GM21619 (cell line): Measurements from ENCODE around the gene THAP5.

Experiments used
- ATAC-seq: cut with Tn5 transposase; IDR thresholded peaks from one replicate; pipeline ENCODE4 v1.9.1; 2021; ENCODE audit not compliant: unreplicated experiment

THAP5 gene

DNA sequence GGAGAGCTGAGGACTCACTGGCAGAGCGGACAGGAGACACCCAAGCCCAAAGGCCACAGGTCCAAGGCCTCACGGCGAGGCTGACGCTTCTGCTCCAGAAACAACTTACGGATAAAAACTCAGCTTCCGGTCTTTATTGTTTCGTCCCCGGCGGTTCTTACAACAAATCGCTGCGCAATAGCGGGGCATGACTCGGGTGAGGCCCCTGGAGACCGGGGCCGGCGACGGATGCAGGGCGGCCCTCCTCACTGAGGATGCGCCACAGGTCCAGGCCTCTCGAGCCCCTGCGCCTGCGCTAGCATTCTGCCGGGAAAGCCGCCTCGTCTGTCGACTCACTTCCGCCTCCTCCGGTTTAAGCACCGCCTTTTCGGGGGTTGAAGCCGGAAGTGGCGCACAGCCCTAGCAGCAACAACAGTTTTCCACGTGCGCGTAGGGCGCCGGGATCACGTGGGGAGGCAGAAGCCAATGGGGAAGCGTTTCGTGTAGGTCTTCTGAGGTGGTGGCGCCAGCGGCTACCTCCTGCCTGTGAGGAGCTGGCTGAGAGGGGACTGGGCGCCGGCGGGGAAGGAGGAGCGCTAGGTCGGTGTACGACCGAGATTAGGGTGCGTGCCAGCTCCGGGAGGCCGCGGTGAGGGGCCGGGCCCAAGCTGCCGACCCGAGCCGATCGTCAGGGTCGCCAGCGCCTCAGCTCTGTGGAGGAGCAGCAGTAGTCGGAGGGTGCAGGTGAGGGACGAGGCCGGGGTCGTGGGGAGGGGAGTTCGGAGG, at the start of gene THAP5, which contains the start of gene DNAJB9:
THAP5 (minus strand) TSS at position 326 of the 765 bp plus-strand sequence; CDS start at position 189, 137 bp downstream.
DNAJB9 (plus strand) TSS at position 494 of the 765 bp plus-strand sequence. CDS start 1,853 bp downstream, outside the sequence.
- peak; percentile 90 for ATAC-seq

GRCh38 chr7:108618056-108618455, 48.5 kb upstream of the THAP5 start:
- ATAC-seq = no peak

GRCh38 chr7:108614896-108615295, 45.4 kb upstream of the THAP5 start:
- ATAC-seq = no peak

DNA sequence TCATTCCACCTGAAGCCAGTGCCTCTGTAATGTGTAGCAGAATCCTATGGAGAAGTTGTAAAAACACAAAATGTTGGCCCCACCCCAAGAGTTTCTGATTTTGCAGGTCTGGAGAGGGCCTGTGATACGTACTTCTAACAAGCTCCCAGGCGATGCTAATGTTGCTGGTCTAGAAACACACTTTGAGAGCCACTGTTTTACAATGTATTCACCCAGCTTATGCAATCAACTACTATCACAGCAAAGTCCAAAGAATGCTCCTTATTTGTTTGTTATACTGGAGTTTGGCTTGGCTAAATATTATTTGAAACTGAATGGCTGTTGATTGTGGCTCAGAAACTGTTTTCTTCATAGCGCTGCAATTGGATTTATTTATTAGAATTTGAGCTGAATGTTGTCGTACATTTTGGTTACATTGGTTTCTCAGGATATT, 44.5 kb upstream of the THAP5 start:
- ATAC-seq = no peak

DNA sequence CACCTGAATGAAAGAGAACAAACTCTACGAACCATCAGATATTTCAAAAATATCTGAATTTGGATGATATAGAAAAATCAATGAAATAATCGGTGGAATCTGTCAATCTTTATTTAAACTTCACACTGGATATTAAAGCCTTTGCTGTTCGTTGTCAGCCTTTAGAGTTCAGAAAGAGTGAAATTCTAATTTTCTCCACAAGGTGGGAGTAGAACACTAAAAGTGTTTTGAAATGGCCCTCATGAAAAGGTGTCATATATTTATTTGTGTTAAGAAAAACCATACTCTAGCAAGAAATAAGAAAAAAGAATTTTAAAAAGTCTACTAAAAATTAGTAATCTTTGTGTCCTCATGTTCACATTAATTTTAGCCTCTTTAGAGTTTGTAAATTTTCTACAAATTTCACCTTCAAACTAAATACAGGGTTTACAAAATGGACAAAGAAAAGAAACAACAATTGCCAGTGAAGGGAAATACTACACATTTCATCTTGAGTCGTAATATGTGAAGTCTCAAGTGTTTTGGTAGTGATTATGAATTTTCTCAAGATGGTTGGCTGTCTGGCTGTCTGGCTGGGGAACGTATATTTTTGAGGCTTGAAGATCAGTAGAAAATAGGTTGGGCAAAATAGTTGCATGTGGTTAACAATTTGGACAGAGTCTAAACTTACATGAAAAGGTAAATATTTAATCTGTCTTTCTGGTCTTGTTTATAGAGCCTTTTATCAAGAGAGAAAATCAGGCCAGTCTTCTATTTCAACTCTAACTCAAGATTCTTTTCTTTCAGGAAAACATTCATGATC, 43.8 kb upstream of the THAP5 start:
- peak; percentile 88 for ATAC-seq

DNA sequence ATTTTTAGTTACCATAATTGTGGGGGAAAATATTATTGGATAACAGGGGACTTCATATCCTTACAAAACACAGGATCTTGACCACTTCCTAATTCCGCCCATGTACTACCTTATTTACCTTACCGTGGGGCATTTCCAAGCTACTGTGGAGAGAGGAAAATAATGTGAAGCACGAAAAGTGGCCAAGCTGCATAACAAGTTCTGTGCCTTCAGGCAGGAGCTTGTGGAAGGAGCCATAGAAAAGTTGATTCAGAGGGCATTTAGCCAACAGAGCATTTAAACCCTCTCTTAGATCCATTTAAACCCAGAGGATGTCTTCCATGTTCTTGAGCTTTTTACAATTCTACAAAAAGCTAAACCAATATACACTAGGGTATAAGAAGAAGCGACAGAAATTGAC, 41.8 kb upstream of the THAP5 start:
- ATAC-seq = no peak

DNA sequence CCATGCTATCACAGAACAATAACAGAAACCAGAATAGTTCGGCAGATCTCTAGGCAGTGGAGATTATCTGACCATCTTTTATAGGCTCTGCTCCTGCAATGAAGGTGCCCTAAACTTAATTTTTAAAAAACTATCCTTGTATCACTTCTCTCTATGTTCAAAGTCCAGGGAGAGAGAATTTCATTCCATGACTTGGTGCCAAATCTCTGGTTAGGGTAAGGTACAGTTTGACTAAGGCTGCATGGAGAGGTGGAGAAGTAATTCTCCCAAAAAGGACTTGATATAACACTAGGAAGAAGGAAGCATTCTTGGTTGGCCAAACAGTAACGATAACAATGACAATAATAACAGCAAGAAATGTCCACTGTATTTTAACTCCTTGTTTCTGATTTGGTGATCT, 40.1 kb upstream of the THAP5 start:
- ATAC-seq = no peak

DNA sequence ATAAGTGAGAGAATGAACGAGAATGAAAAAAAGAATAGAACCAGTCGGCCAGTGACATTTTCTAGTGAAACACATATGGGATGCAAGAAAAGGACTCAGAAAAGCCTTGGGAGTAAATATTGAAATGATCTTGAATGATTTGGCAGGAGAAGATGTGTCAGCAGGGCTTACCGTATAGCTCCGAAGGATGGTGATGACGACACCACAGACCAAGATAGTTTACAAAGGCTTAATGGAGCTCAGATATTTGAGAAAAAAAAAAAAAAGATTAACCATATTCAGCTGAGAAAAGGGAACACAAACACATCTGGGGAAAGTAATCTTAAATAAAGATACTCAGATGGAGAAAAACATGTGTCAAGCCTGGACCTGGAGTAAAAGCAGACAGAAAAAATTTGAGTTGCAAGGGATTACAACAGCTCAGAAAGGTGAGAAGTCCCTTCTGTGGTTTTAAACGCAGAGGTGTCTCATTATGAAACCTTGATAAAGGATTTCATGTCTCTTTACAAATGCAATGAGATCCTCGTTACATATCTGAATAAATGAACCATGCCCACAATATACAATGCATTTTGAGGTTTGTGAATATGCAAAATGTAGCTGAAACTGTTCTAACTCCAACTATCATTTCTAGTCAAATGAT, 36.2 kb upstream of the THAP5 start:
- ATAC-seq = peak; percentile 41

DNA sequence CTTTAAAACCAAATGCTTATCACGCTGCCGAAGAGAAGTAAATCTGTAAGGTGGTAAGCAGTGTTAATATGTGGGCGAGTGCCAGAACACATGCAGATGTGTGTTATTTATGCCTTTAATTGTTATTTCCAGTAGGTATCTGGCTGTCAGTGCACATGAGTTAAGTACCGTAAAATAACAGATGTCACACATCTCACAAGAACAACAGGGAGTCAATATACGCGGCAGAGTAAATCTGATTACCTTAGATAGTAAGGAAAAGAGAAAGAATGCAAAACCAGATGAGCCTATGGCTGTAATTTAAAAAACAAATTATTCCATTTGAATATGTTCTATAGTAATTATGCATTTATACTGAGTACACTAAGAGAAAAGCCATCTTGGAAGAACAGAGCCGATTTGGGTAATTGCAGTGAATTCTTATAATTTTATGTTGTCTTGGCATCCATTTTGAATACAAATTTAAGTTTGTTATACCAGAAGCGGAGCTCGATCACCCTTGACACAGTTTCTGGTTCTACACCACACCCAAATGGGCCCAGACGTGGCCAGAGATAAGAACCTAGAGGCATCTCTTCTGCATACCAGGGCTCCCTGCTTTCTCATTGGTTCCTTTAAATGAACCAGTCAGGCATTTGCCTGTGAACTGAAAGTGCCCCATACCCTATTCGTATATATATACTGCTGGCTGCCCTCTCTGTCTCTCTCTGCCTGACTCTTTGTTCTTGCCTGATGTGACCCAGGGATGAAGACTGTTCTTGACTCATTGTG, 35.0 kb upstream of the THAP5 start:
- ATAC-seq = no peak

DNA sequence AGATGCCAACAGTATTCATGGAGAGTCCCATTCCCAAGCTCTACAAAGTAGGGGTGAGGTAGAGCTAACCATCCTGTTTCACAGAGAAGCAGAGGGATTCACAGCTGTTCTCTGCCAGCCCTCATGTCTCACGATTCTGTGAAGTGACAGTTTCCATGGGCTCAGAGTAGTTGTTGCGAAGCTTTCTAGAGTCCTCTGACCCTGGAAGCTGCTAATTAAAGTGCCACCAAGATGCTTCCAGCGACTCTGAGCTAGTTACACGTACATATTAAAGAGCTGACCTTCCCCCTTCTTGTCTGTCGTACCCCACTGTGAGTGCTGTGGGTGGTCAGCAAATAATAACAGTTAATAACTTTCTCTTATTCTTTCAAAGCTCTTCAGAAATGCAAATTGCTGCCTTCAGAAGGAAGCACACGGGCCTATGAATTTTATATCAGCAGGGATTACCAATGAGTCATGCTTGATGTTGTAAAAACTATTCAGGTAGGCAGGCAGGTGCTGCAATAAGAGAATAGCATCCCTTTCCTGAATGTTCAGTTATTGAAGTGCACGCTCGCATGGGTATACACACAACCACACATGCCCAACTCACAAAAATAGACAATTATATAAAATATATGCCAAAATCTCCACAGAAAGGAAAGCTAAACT, 34.3 kb upstream of the THAP5 start:
- ATAC-seq = no peak

DNA sequence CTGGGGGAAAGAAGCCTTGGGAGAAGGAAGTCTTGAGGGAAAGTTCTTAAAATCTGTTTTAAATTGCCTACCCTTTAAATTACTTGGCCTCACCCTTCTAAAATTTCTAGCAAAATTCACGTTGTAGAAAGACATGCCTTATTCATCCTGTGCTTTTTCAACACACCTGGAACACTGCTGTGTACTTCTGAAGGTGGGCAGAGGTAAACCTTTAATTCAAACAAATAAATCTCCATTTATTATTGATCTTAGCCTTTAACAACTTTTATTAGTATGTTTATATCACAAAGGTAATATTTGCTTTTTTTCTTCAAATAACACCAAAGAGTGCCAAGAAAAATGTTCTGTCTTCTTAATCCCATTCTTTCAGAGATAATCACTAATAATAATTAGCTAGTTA, 30.9 kb upstream of the THAP5 start:
- ATAC-seq = no peak

GRCh38 chr7:108598914-108599580, 29.5 kb upstream of the THAP5 start:
- no peak for ATAC-seq

GRCh38 chr7:108598153-108598552, 28.6 kb upstream of the THAP5 start:
- ATAC-seq = no peak

DNA sequence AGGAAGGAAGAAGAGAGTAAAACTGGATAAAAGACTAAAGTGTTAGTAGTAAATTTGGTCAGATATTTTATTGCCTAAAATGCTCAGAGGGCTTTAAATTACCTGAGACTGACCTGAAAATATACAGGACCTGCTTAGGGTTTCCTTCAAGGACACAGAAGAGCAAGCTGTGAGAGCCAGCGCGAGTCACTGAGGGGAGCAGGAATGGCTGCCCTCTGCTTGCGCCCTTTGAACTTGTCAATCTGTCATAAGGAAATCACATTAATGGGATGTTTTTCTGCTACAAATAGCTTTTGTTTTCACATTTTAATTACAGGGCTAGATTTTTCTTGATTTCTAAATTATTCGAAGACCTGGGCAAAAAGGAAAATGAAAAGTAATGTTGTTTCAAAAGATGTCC, 27.1 kb upstream of the THAP5 start:
- no peak for ATAC-seq

DNA sequence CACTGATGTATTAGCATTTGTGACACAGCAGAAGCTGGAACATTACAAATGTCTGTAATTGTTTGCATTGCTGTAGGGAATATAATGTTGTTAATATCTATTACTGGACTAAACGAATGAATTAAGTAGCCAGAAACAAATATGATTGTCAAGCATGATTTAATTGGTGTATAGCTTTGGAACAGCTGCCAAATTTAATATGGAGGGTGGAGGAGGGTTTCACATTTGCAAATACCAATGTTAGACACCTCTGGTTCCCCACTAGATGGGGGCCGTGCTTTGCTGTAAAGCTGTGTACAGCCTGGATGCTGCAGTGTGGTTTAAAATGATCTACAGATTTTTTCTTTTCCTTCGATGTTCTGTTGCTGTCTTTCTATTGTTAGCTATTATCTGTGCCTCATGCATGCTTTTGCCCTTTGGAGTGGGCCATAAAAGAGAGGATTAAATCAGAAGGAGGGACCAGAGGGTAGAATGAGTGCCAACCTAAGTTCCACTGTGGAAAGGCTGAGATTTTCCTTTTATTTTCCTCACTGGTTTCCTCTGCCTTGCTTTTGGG, 23.2 kb upstream of the THAP5 start:
- no peak for ATAC-seq

GRCh38 chr7:108590606-108591005, 21.1 kb upstream of the THAP5 start:
- no peak for ATAC-seq

DNA sequence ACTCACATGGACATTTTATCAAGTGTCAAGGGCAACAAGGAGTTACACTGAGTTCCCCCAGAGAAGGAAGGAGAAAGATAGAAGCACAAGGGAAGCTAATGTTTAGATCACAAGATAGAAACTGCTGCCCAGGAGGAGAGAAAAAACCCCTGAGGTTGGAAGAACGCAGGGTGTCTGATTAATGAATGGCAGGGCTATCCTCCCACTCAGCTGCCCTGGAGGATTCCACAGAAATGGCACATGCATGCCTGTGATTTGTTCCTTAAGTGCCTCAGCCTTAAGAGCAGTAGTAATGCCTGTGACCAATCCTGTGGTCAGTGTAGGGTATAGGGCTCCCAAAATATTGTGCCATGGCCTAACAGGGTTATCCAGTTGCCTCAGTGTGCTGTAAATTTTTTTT, 20.4 kb upstream of the THAP5 start:
- ATAC-seq = no peak

DNA sequence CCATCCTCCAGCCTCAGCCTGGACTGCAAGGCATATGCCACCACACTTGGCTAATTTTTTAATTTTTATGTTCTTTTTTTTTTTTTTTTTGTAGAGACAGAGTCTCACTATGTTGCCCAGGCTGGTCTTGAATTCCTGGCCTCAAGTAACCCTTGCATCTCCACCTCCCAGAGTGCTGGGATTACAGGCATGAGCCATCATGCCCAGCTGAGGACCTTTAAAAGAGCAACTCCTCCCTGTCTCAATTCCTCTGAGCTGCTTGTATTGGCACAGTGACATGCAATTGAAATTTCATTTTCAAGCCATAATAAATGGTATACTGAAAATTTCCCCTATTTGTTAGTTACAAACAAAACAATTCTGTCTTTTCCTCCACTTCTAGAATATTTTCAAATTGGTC, 19.7 kb upstream of the THAP5 start:
- ATAC-seq = no peak

DNA sequence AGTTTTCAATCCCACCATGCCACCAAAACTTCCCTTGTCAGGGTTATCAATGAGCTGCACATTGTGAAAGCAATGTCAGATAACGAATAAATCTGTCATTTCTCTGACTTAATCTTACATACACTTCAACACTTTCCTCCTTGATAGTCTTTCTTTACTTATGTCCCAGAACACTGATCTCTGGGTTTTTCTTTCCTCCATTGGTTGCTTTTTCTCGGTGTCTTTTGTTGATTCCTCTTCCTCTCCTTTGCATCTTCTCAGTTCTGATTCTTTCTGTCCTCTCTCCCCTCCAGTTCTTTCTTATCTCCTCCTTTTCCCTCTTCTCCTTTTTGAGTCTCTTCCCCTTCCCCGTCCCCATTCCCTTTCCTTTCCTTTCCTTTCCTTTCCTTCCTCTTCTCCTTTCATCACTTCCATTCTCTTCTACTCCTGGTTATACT, 16.8 kb upstream of the THAP5 start:
- ATAC-seq = no peak
